K562 (cell line): Measurements from ENCODE around the gene ALDH3A2. TPM values are rescaled to one million over a fixed set of nuclear protein-coding genes. Genes with fewer than 3 reads are reported as not detected.

ENCODE experiments used
- ATAC-seq: fragments of 200-7000 bp; cut with Tn5 transposase; 3 replicates; pipeline ENCODE4 v1.9.1; 2020; ENCODE audit warnings: moderate library complexity
- BruUV-seq: library from RNA; stranded (reverse); fragments of 400-500 nt; replicated peaks from 2 replicates; lab custom pipeline; 2021; lab: Mats Ljungman, UMichigan
- CTCF ChIA-PET: fragments of 300-600 bp; formaldehyde crosslinking; extraction: SDS; loops from one replicate; lab custom pipeline; 2021; ENCODE audit warnings: low intra/inter-chr PET ratio; lab: Yijun Ruan, JAX
- POLR2A ChIA-PET: fragments of 300-600, 350-650 bp; sonication (Branson Sonifier 250); formaldehyde crosslinking; extraction: SDS; loops from one replicate; lab custom pipeline; 2021; ENCODE audit warnings: antibody characterized with exemption, inconsistent platforms; lab: Yijun Ruan, JAX
- DNase-seq, 4 experiments: peaks; one replicate each; pipeline versions ENCODE4 v3.0.0 to v3.0.0-alpha.2; 2011 to 2018; ENCODE audit warnings: low spot score in 3 of 4, mixed read lengths in 3 of 4; ENCODE audit errors: extremely low read depth in 1 of 4
- FAIRE-seq: peaks from 2 replicates; lab custom pipeline; 2011; peaks lifted over from hg19 to GRCh38; lab: Jason Lieb, UNC
- H2AFZ ChIP-seq: 2 replicates; pipeline ENCODE4 v1.6.0; 2011; ENCODE audit warnings: low read depth, low read length, control low read depth, inconsistent platforms
- H3K27ac ChIP-seq: fragments of 200-600 bp; 3 replicates; pipeline ENCODE4 v1.8.0; 2011; ENCODE audit warnings: low read depth, mild to moderate bottlenecking, control low read depth, inconsistent platforms, low read length, moderate library complexity, mixed read lengths; ENCODE audit errors: extremely low read depth
- H3K27me3 ChIP-seq, 2 experiments: fragments of 300-600 bp in 1 of 2; 2 replicates in 1 of 2; 3 replicates in 1 of 2; pipeline versions ENCODE4 v1.6.0 to v1.8.0; 2011; ENCODE audit warnings: inconsistent platforms in 2 of 2, low read length in 2 of 2, mild to moderate bottlenecking in 1 of 2, mixed read lengths in 1 of 2, moderate library complexity in 1 of 2; ENCODE audit not compliant: control insufficient read depth in 2 of 2, insufficient read depth in 2 of 2
- H3K36me3 ChIP-seq: fragments of 300-600 bp; 3 replicates; pipeline ENCODE4 v1.8.0; 2011; ENCODE audit warnings: mild to moderate bottlenecking, low read length, inconsistent platforms; ENCODE audit not compliant: control insufficient read depth, insufficient read depth
- H3K4me1 ChIP-seq, 2 experiments: fragments of 200-600 bp in 1 of 2; replicated peaks in 1 of 2; 2 replicates in 1 of 2; 3 replicates in 1 of 2; pipeline versions ENCODE4 v1.5.1 to v1.8.0; 2011; ENCODE audit warnings: inconsistent platforms in 2 of 2, low read length in 2 of 2, mild to moderate bottlenecking in 1 of 2, mixed read lengths in 1 of 2, moderate library complexity in 1 of 2; ENCODE audit not compliant: control insufficient read depth in 2 of 2, insufficient read depth in 2 of 2
- H3K4me2 ChIP-seq: 2 replicates; pipeline ENCODE4 v1.6.1; 2011; ENCODE audit warnings: low read length, control low read depth, inconsistent platforms, mixed read lengths; ENCODE audit not compliant: insufficient read depth
- H3K4me3 ChIP-seq: fragments of 200-600 bp; sonication (generic), shearing (Covaris generic); 2 replicates; pipeline ENCODE4 v1.5.1; 2016; ENCODE audit warnings: control low read depth, inconsistent platforms
- H3K79me2 ChIP-seq: fragments of 200-600 bp; 3 replicates; pipeline ENCODE4 v1.8.0; 2011; ENCODE audit warnings: low read length, inconsistent platforms; ENCODE audit not compliant: control insufficient read depth, insufficient read depth
- H3K9ac ChIP-seq, 2 experiments: 2 replicates each; pipeline versions ENCODE4 v1.6.0 to v1.6.1; 2011; ENCODE audit warnings: low read depth in 2 of 2, low read length in 2 of 2, control low read depth in 1 of 2, inconsistent platforms in 1 of 2, mild to moderate bottlenecking in 1 of 2, mixed read lengths in 1 of 2; ENCODE audit not compliant: insufficient read depth in 1 of 2
- H3K9me1 ChIP-seq: one replicate; pipeline ENCODE4 v1.6.0; 2011; ENCODE audit warnings: inconsistent platforms, mild to moderate bottlenecking, low read length, moderate library complexity; ENCODE audit not compliant: control insufficient read depth, insufficient read depth
- H3K9me3 ChIP-seq: replicated peaks from 2 replicates; pipeline ENCODE4 v1.5.1; 2011; ENCODE audit warnings: low read depth, low read length, inconsistent platforms; ENCODE audit not compliant: control insufficient read depth, insufficient read depth
- H4K20me1 ChIP-seq: replicated peaks from 2 replicates; pipeline ENCODE4 v1.6.1; 2011; ENCODE audit warnings: low read length, inconsistent platforms, mixed read lengths; ENCODE audit not compliant: control insufficient read depth, insufficient read depth
- ARNT ChIP-seq, 2 experiments: fragments of 450-650 bp; IDR thresholded peaks; 2 replicates each; pipeline ENCODE4 v1.6.1; 2016; ENCODE audit warnings: mild to moderate bottlenecking in 1 of 2
- CSDE1 ChIP-seq, 2 experiments: fragments of 450-650 bp; IDR thresholded peaks; 2 replicates each; pipeline ENCODE4 v1.6.1; 2016; ENCODE audit warnings: mild to moderate bottlenecking in 1 of 2
- HLTF ChIP-seq: fragments of 450-650 bp; IDR thresholded peaks from 2 replicates; pipeline ENCODE4 v1.6.1; 2016
- LCOR ChIP-seq: sonication (generic); formaldehyde crosslinking; IDR thresholded peaks from 2 replicates; pipeline ENCODE4 v1.8.0; 2022; ENCODE audit warnings: mild to moderate bottlenecking, missing genetic modification reagents
- MXI1 ChIP-seq: IDR thresholded peaks from 2 replicates; pipeline ENCODE4 v1.6.1; 2011; ENCODE audit warnings: low read depth, mild to moderate bottlenecking, improper control_type of control experiment, low read length
- PRMT5 ChIP-seq: sonication (generic); formaldehyde crosslinking; IDR thresholded peaks from 2 replicates; pipeline ENCODE4 v1.5.0; 2020; ENCODE audit warnings: missing genetic modification reagents
- PYGO2 ChIP-seq: fragments of 450-650 bp; IDR thresholded peaks from 2 replicates; pipeline ENCODE4 v1.6.1; 2016; ENCODE audit warnings: mild to moderate bottlenecking, missing genetic modification characterization, moderate library complexity, missing compliant biosample characterization
- SMARCC2 ChIP-seq: fragments of 450-650 bp; IDR thresholded peaks from 2 replicates; pipeline ENCODE4 v1.6.1; 2017; ENCODE audit warnings: antibody characterized with exemption, moderate library complexity, mild to moderate bottlenecking, low read depth
- TARDBP ChIP-seq: fragments of 450-650 bp; IDR thresholded peaks from 2 replicates; pipeline ENCODE4 v1.6.1; 2016
- ZNF212 ChIP-seq: fragments of 450-650 bp; formaldehyde crosslinking; IDR thresholded peaks from 2 replicates; pipeline ENCODE4 v1.4.0; 2020; ENCODE audit warnings: mild to moderate bottlenecking
- WGBS: fragments of 100-300 bp; shearing (Covaris generic); methylation state at CpG from one replicate; pipeline ENCODE4 v1.1.6; 2016; ENCODE audit warnings: low coverage, mixed read lengths; ENCODE audit not compliant: insufficient coverage; ENCODE audit errors: missing lambda C conversion rate; 5-methylcytosine and 5-hydroxymethylcytosine counted together
- in situ Hi-C: fragments of 300-500 bp; cut with MboI; formaldehyde crosslinking; loops from 4 replicates; pipeline ENCODE4 v1.15.0; 2018; ENCODE audit warnings: inconsistent platforms, mixed read lengths
- intact Hi-C: fragments of 100-400 bp; cut with micrococcal nuclease; formaldehyde crosslinking; loops from 2 replicates; pipeline ENCODE4 v1.14.2; 2022
- polyA plus RNA-seq, 8 experiments: library from polyadenylated mRNA; depleted of rRNA in 4 of 8; stranded (reverse) in 5 of 8; unstranded in 3 of 8; fragments of >200 nt; fragmentation: Nextera tagmentation in 2 of 8; fragmentation: Illumina TruSeq in 1 of 8; extraction: Ambion mirVana in 2 of 8; extraction: Trizol in 1 of 8; gene quantifications; 2 replicates each; pipeline versions ENCODE4 v1.2.1 to v1.2.3, GENCODE V29; 2011 to 2014; ENCODE audit warnings: inconsistent platforms in 1 of 8, missing spikeins in 1 of 8
- total RNA-seq, 7 experiments: library from RNA; depleted of rRNA in 6 of 7; stranded (reverse); fragments of >200 nt in 6 of 7; fragmentation: Illumina TruSeq in 2 of 7; extraction: Trizol in 2 of 7; gene quantifications; 2 replicates each; pipeline versions ENCODE4 v1.2.1 to v1.2.3, GENCODE V29; 2011 to 2021; ENCODE audit warnings: low replicate concordance in 1 of 7
- TF ChIP-seq, protein P1 (sequence below): fragments of 200-800 bp; sonication (Bioruptor generic); IDR thresholded peaks from 2 replicates; pipeline ENCODE4 v1.6.1; 2016; ENCODE audit warnings: missing genetic modification characterization, missing compliant biosample characterization
- TF ChIP-seq, protein P2 (sequence below): fragments of 250-450 bp; sonication (Bioruptor Pico); IDR thresholded peaks from 2 replicates; pipeline ENCODE4 v1.8.0; 2022; ENCODE audit warnings: moderate library complexity, mild to moderate bottlenecking, inconsistent platforms
- TF ChIP-seq, protein P3 (sequence below): fragments of 450-650 bp; IDR thresholded peaks from 2 replicates; pipeline ENCODE4 v1.6.1; 2016; ENCODE audit warnings: mild to moderate bottlenecking

Gene ALDH3A2
- total and polyA plus RNA-seq, 9 of the 15 experiments (the other 6 are each of a cell fraction or from before 2014, with no cell fraction given): 0.01 to 0.78 (median 0.12) TPM; not detected in 5

DNA sequence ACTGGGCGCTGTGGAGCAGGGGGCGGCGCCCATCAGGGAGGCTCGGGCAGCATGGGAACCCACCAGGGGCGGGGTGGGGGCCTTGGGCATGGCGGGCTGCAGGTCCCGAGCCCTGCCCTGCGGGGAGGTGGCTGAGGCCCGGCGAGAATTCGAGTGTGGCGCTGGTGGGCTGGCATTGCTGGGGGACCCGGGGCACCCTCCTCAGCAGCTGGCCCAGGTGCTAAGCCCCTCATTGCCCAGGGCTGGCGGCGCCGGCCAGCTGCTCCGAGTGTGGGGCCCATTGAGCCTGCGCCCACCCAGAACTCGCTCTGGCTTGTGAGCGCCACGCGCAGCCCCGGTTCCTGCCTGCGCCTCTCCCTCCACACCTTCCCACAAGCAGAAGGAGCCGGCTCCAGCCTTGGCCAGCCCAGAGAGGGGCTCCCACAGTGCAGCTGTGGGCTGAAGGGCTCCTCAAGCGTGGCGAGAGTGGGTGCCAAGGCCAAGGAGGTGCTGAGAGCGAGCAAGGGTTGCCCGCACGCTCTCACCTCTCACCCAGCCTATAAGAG, 5.9 kb downstream of the ALDH3A2 start (continued):
- TF ChIP-seq, protein P1, sequence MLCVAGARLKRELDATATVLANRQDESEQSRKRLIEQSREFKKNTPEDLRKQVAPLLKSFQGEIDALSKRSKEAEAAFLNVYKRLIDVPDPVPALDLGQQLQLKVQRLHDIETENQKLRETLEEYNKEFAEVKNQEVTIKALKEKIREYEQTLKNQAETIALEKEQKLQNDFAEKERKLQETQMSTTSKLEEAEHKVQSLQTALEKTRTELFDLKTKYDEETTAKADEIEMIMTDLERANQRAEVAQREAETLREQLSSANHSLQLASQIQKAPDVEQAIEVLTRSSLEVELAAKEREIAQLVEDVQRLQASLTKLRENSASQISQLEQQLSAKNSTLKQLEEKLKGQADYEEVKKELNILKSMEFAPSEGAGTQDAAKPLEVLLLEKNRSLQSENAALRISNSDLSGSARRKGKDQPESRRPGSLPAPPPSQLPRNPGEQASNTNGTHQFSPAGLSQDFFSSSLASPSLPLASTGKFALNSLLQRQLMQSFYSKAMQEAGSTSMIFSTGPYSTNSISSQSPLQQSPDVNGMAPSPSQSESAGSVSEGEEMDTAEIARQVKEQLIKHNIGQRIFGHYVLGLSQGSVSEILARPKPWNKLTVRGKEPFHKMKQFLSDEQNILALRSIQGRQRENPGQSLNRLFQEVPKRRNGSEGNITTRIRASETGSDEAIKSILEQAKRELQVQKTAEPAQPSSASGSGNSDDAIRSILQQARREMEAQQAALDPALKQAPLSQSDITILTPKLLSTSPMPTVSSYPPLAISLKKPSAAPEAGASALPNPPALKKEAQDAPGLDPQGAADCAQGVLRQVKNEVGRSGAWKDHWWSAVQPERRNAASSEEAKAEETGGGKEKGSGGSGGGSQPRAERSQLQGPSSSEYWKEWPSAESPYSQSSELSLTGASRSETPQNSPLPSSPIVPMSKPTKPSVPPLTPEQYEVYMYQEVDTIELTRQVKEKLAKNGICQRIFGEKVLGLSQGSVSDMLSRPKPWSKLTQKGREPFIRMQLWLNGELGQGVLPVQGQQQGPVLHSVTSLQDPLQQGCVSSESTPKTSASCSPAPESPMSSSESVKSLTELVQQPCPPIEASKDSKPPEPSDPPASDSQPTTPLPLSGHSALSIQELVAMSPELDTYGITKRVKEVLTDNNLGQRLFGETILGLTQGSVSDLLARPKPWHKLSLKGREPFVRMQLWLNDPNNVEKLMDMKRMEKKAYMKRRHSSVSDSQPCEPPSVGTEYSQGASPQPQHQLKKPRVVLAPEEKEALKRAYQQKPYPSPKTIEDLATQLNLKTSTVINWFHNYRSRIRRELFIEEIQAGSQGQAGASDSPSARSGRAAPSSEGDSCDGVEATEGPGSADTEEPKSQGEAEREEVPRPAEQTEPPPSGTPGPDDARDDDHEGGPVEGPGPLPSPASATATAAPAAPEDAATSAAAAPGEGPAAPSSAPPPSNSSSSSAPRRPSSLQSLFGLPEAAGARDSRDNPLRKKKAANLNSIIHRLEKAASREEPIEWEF (CRISPR knock-in tag): no peak
- TF ChIP-seq TARDBP: no peak

DNA sequence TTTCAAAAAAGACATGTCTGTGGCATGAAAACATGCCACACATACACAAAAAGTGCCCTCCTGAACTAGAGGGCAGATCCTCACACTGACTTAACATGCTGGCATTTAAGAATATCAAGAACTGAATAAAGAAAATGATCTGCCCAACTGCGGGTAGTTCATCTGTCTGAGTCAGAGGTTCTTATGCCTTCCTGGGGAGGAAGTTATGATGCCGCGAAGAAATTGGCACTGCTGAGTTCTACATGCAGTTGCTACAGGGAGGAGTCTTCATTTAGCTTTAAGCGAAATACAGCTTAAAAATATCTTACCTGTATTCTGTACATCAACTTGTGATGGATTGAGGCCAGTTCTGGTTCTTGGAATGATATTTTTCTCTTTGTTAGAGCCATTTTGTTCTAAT, 6.3 kb downstream of the ALDH3A2 start:
- no peaks in the 10 kb centered on the region for H3K79me2 ChIP-seq
- 0% methylated on average over 4 of the region's 4 CpGs for WGBS
- ATAC-seq (no peak), DNase-seq (no peak), FAIRE-seq (no peak)
- H3K27ac ChIP-seq: no peak overlapping the region
- no peak overlapping the region for H2AFZ ChIP-seq
- no peaks in the 10 kb centered on the region for H4K20me1 ChIP-seq
- H3K27me3 ChIP-seq: no peaks in the 10 kb centered on the region
- H3K4me1 ChIP-seq: no peaks in the 10 kb centered on the region
- H3K4me3 ChIP-seq: no peak overlapping the region
- H3K9me1 ChIP-seq: no peaks in the 10 kb centered on the region
- in situ Hi-C loops: no loop called here
- H3K9me3 ChIP-seq: no peaks in the 10 kb centered on the region
- no peaks in the 10 kb centered on the region for H3K36me3 ChIP-seq
- intact Hi-C loops: no loop called here
- CTCF ChIA-PET: no interaction called here
- no peak overlapping the region for H3K4me2 ChIP-seq
- H3K9ac ChIP-seq: no peak overlapping the region
- no TSS peak for BruUV-seq
- POLR2A ChIA-PET: no interaction called here
- TF ChIP-seq PRMT5 (CRISPR knock-in tag) (no peak), CSDE1 (IDR thresholded peaks at IDR 0.05) (no peak), HLTF (no peak), LCOR (CRISPR knock-in tag) (no peak), MXI1 (no peak), SMARCC2 (no peak), ARNT (IDR thresholded peaks at IDR 0.05) (no peak), ZNF212 (no peak), PYGO2 (tag) (no peak)
- TF ChIP-seq, protein P2, sequence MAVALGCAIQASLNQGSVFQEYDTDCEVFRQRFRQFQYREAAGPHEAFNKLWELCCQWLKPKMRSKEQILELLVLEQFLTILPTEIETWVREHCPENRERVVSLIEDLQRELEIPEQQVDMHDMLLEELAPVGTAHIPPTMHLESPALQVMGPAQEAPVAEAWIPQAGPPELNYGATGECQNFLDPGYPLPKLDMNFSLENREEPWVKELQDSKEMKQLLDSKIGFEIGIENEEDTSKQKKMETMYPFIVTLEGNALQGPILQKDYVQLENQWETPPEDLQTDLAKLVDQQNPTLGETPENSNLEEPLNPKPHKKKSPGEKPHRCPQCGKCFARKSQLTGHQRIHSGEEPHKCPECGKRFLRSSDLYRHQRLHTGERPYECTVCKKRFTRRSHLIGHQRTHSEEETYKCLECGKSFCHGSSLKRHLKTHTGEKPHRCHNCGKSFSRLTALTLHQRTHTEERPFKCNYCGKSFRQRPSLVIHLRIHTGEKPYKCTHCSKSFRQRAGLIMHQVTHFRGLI (CRISPR knock-in tag): no peak
- TF ChIP-seq, protein P3, sequence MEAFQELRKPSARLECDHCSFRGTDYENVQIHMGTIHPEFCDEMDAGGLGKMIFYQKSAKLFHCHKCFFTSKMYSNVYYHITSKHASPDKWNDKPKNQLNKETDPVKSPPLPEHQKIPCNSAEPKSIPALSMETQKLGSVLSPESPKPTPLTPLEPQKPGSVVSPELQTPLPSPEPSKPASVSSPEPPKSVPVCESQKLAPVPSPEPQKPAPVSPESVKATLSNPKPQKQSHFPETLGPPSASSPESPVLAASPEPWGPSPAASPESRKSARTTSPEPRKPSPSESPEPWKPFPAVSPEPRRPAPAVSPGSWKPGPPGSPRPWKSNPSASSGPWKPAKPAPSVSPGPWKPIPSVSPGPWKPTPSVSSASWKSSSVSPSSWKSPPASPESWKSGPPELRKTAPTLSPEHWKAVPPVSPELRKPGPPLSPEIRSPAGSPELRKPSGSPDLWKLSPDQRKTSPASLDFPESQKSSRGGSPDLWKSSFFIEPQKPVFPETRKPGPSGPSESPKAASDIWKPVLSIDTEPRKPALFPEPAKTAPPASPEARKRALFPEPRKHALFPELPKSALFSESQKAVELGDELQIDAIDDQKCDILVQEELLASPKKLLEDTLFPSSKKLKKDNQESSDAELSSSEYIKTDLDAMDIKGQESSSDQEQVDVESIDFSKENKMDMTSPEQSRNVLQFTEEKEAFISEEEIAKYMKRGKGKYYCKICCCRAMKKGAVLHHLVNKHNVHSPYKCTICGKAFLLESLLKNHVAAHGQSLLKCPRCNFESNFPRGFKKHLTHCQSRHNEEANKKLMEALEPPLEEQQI: no peak
